SU-DHL-6 (cell line): ENCODE results near the gene CORO1A.

Experiments
- H2AFZ ChIP-seq: fragments of 200-600 bp; sonication (generic); 2 replicates; pipeline ENCODE4 v1.6.1; 2014; ENCODE audit warnings: low read depth, mild to moderate bottlenecking, moderate library complexity, mixed read lengths, antibody characterized with exemption, low read length; ENCODE audit not compliant: severe bottlenecking
- H3F3A ChIP-seq: fragments of 200-600 bp; shearing (Covaris generic); 2 replicates; pipeline ENCODE4 v1.6.0; 2016; ENCODE audit warnings: antibody characterized with exemption, mild to moderate bottlenecking; ENCODE audit not compliant: insufficient read depth
- H3K27ac ChIP-seq: fragments of 200-600 bp; sonication (generic); 2 replicates; pipeline ENCODE4 v1.5.1; 2016; ENCODE audit warnings: low read depth, mild to moderate bottlenecking, low read length, moderate library complexity, mixed read lengths
- H3K27me3 ChIP-seq: fragments of 200-600 bp; sonication (generic), shearing (Covaris generic); 2 replicates; pipeline ENCODE4 v1.6.0; 2014; ENCODE audit warnings: mild to moderate bottlenecking, low read length
- H3K36me3 ChIP-seq: fragments of 200-600 bp; sonication (generic); 2 replicates; pipeline ENCODE4 v1.6.1; 2014; ENCODE audit warnings: mild to moderate bottlenecking, low read length, mixed read lengths
- H3K4me2 ChIP-seq: fragments of 300-600, 200-600 bp; shearing (Covaris generic), sonication (generic); 2 replicates; pipeline ENCODE4 v1.6.0; 2014; ENCODE audit warnings: low read length, low read depth, mild to moderate bottlenecking; ENCODE audit not compliant: poor library complexity, severe bottlenecking
- H3K4me3 ChIP-seq: fragments of 200-600 bp; sonication (generic); 2 replicates; pipeline ENCODE4 v1.5.1; 2014; ENCODE audit warnings: antibody characterized with exemption, low read length, mild to moderate bottlenecking, mixed read lengths; ENCODE audit not compliant: insufficient read depth, poor library complexity, severe bottlenecking
- H3K79me2 ChIP-seq: fragments of 200-600 bp; sonication (generic); 2 replicates; pipeline ENCODE4 v1.6.1; 2014; ENCODE audit warnings: mild to moderate bottlenecking, low read length, moderate library complexity; ENCODE audit not compliant: insufficient read depth
- H3K9ac ChIP-seq: fragments of 200-600 bp; sonication (generic); 2 replicates; pipeline ENCODE4 v1.7.0; 2014; ENCODE audit warnings: mild to moderate bottlenecking, low read length
- H3K9me2 ChIP-seq: fragments of 200-600 bp; sonication (generic); replicated peaks from 2 replicates; pipeline ENCODE4 v1.6.1; 2014; ENCODE audit warnings: low read length; ENCODE audit not compliant: insufficient read depth
- H3K9me3 ChIP-seq: fragments of 200-600 bp; sonication (generic); 2 replicates; pipeline ENCODE4 v1.6.1; 2014; ENCODE audit warnings: low read length, mixed read lengths; ENCODE audit not compliant: insufficient read depth
- H4K20me1 ChIP-seq: fragments of 200-600 bp; sonication (generic); 2 replicates; pipeline ENCODE4 v1.6.1; 2014; ENCODE audit warnings: low read depth, mild to moderate bottlenecking, antibody characterized with exemption, low read length, moderate library complexity, mixed read lengths
- CTCF ChIP-seq: fragments of 200-600 bp; sonication (generic); IDR thresholded peaks from one replicate; pipeline ENCODE4 v1.5.1; 2017; ENCODE audit warnings: antibody characterized with exemption, mild to moderate bottlenecking, low read length, moderate library complexity; ENCODE audit not compliant: insufficient read depth, poor library complexity, severe bottlenecking
- EZH2phosphoT487 ChIP-seq: fragments of 200-600 bp; sonication (generic), shearing (Covaris generic); conservative IDR thresholded peaks from 2 replicates; pipeline ENCODE4 v1.6.1; 2018; ENCODE audit warnings: mild to moderate bottlenecking, antibody characterized with exemption, low read length, moderate library complexity, mixed read lengths

Gene CORO1A

GRCh38 chr16:30139583-30140481, 43.6 kb upstream of the CORO1A start:
- TF ChIP-seq EZH2phosphoT487 (no peak), CTCF (no peak)
- Histone ChIP-seq H3K9me3 (no peaks in the 10 kb centered on the region), H3K4me2 (no peak overlapping the region), H3K27ac (no peak overlapping the region), H3K79me2 (no peaks in the 10 kb centered on the region), H3K9me2 (no peaks in the 10 kb centered on the region), H4K20me1 (no peaks in the 10 kb centered on the region), H3K27me3 (no peaks in the 10 kb centered on the region), H3K9ac (no peak overlapping the region), H3K4me3 (no peak overlapping the region), H3K36me3 (no peaks in the 10 kb centered on the region), H2AFZ (peak overlapping the region; percentile 71), H3F3A (no peaks in the 10 kb centered on the region; the same call in 1 of the 2 replicates)

GRCh38 chr16:30141750-30142149, 41.7 kb upstream of the CORO1A start:
- no peaks in the 10 kb centered on the region for H3K9me3 ChIP-seq

GRCh38 chr16:30142672-30143346, 40.6 kb upstream of the CORO1A start:
- H3K36me3 ChIP-seq, result no peaks in the 10 kb centered on the region
- no peak overlapping the region for H3K4me2 ChIP-seq
- no peaks in the 10 kb centered on the region for H3F3A ChIP-seq
- no peaks in the 10 kb centered on the region for H3K79me2 ChIP-seq
- H2AFZ ChIP-seq, result no peak overlapping the region
- H3K9ac ChIP-seq, result no peak overlapping the region
- no peaks in the 10 kb centered on the region for H4K20me1 ChIP-seq
- no peaks in the 10 kb centered on the region for H3K27me3 ChIP-seq
- no peak overlapping the region for H3K27ac ChIP-seq
- no peaks in the 10 kb centered on the region for H3K9me3 ChIP-seq
- no peak overlapping the region for H3K4me3 ChIP-seq
- H3K9me2 ChIP-seq, result no peaks in the 10 kb centered on the region
- TF ChIP-seq EZH2phosphoT487, result no peak
- no peak for TF ChIP-seq CTCF

More at GRCh38 chr16:30141750-30142149, 41.7 kb upstream of the CORO1A start:
- no peak for TF ChIP-seq EZH2phosphoT487
- TF ChIP-seq CTCF, result no peak
- no peak overlapping the region for H3K4me2 ChIP-seq
- no peaks in the 10 kb centered on the region for H3K9me2 ChIP-seq
- no peak overlapping the region for H3K4me3 ChIP-seq
- H3K79me2 ChIP-seq, result no peaks in the 10 kb centered on the region
- no peaks in the 10 kb centered on the region for H3K27me3 ChIP-seq
- no peaks in the 10 kb centered on the region for H3K36me3 ChIP-seq
- no peak overlapping the region for H2AFZ ChIP-seq
- H3K9ac ChIP-seq, result no peak overlapping the region
- H3K27ac ChIP-seq, result no peak overlapping the region
- no peaks in the 10 kb centered on the region for H4K20me1 ChIP-seq
- H3F3A ChIP-seq, result no peaks in the 10 kb centered on the region
